GM12873 (cell line): ENCODE results near the gene POP4.

ENCODE experiments used
- TF ChIP-seq, protein P1 (sequence below): IDR thresholded peaks from 2 replicates; pipeline ENCODE4 v1.5.1; 2012; ENCODE audit warnings: low read depth, mild to moderate bottlenecking, moderate library complexity, low read length, control low read depth; ENCODE audit not compliant: insufficient read depth; ENCODE audit errors: missing control alignments

The POP4 gene

DNA sequence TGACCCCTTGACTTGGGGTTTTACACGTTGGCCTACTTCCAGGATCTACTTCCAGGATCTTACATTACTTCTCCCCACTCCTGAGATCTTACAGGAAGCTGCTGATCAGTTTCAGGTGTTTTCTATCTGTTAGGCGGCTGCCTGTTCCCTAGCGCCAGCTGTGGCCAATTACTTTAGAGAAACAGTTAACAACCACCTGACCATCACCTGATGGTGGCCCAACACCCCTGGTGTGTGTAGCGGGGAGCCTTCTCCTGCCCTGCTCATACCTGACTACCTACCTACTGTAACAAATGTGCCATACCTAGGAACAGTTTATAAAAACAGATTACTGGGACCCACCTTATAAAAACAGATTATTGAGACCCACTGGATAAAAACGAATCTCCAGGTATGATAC lies 2.8 kb upstream of the POP4 start:
- TF ChIP-seq, protein P1, sequence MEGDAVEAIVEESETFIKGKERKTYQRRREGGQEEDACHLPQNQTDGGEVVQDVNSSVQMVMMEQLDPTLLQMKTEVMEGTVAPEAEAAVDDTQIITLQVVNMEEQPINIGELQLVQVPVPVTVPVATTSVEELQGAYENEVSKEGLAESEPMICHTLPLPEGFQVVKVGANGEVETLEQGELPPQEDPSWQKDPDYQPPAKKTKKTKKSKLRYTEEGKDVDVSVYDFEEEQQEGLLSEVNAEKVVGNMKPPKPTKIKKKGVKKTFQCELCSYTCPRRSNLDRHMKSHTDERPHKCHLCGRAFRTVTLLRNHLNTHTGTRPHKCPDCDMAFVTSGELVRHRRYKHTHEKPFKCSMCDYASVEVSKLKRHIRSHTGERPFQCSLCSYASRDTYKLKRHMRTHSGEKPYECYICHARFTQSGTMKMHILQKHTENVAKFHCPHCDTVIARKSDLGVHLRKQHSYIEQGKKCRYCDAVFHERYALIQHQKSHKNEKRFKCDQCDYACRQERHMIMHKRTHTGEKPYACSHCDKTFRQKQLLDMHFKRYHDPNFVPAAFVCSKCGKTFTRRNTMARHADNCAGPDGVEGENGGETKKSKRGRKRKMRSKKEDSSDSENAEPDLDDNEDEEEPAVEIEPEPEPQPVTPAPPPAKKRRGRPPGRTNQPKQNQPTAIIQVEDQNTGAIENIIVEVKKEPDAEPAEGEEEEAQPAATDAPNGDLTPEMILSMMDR = no peak

DNA sequence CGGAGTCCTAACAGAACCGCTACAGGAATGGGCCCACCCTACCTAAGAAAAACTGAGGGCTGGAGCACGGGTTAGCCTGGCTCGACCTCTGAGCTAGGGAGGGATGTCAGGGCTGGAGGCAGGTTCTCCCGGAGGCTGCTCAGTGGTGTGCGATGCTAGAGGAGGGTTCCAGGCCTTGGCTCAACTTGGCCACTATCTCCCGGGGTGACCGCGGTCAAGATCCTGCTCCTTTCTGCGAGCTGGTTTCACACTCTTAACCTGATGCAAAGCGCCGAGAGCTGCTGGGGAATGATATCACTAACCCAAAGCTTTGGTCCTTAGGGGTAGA lies 301 bp downstream of the POP4 start:
- TF ChIP-seq, protein P1 = no peak

DNA sequence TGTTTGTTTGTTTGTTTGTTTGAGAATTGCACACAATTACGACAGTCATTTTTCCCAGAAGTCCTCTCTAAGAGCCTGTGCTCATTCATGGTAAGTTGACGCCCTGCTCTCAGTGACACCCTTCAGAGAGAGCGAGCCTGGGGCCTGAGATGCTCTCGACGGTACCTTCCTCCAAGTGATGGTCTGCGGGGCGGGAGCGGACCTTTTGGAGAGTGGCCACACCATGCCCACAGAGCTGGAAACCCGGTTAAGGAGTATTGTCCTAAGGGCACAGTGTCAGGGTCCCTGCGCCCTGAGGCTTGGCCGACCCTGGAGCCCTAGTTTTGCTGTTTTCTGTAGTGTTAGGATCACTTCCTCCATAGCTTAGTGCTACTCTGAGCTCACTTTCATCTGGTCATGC lies 3.6 kb downstream of the POP4 start:
- TF ChIP-seq, protein P1 = no peak

DNA sequence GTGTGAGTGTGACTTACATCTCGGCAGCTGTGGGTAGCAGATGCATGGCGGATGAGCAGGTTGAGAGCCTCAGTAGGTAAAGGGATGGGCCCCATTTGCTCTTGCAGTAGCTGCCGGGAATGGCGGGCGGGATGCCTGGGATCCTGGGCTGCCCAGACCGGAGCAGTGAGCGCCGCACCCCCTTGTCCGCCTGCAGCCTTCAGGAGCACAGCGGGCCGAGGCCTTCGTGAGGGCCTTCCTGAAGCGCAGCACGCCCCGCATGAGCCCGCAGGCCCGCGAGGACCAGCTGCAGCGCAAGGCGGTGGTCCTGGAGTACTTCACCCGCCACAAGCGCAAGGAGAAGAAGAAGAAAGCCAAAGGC lies 4.1 kb downstream of the POP4 start:
- TF ChIP-seq, protein P1 = no peak

DNA sequence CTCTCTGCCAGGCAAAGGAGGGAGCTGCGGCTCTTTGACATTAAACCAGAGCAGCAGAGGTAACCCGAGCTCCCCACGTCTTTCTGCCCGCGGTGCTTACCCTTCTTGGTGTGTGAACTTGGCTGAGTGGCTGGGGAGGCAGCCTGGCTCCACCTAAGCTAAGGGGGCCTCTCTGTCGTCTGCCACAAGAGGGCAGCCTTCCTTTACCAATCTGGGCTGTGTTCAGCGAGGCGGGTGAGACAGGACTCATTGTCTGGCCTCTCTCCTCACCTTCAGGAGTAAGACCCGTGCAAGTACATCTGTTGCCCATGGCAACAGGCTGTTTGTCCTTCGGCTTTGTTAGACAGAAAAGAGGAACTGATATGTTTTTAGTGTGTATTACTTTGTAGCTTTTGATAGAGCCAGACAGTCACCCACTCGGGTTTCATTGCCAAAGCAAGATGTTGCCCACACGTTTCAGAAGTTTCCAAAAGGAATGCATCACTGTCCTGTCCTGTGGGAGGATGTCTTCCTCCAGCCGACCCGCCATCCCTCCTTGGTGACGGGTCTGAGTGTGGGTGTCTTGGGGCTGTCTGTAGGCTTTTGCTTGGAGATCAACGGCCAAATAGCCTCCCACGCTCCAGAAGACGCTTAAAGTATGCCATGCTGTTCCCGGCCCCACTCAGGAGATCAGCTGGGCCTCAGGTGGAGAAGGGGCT lies 4.6 kb downstream of the POP4 start:
- TF ChIP-seq, protein P1 = peak; percentile 93

DNA sequence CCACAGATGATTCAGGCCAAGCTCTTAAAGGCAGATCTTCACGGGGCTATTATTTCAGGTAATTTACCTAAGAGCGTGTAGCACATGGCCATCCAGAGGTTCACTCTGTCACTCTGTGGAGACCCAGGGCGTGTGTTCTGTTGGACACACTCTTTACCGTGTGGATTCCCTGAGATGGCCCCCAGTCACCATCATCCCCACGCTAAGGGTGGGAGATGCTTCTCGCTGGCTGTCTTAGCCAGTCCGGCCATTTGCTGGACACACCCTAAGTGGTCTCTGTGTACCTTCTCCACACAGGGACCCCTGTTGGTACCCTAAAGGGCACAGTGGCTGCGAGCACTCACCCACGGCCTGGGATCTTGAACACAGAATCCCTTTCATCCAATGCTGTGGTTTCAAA lies 6.0 kb downstream of the POP4 start:
- TF ChIP-seq, protein P1 = no peak

DNA sequence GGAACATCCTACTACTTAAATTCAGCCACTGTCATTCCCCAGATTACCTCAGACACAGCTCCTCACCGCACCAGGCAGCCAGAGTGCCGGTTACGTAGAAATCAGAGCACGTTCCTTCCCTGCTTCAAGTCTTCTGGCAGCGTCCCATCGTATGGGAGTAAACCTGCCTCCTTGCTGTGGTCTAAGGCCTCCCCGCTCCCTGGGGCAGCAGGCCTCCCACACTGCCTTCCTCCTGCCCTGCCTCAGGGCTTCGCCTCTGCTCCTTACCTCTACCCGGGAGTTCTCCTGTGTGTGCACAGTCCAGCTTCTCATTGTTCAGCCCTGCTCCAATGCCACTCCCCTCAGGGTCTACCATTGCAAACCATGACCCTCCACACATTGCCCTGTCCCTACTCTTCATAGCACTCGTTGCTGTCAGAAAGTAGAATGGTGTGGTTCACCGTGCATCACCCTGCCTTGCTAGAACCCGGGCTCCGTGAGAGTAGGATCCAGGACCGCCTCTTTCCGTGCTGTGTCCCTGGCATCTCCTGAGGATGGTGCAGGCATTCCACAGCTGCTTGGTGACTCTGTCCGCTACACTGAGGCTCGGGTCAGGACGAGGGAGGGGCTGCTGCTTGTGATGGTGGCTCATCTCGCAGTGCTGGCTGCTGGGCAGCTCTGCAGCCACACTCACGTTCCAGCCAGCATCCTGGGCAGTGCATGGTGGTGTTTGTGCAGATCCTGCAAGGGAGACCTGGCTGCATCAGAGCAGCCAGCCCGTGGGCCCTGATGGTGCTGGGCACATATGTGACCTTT lies 6.9 kb downstream of the POP4 start:
- TF ChIP-seq, protein P1 = no peak
